ENCODE measurements around the gene ATP11A. TPM values are rescaled to one million over a fixed set of nuclear protein-coding genes. Genes with fewer than 3 reads are reported as not detected.

ATP11A gene
- total RNA-seq, 1 experiment from 2014 or later: 4.5 TPM

DNA sequence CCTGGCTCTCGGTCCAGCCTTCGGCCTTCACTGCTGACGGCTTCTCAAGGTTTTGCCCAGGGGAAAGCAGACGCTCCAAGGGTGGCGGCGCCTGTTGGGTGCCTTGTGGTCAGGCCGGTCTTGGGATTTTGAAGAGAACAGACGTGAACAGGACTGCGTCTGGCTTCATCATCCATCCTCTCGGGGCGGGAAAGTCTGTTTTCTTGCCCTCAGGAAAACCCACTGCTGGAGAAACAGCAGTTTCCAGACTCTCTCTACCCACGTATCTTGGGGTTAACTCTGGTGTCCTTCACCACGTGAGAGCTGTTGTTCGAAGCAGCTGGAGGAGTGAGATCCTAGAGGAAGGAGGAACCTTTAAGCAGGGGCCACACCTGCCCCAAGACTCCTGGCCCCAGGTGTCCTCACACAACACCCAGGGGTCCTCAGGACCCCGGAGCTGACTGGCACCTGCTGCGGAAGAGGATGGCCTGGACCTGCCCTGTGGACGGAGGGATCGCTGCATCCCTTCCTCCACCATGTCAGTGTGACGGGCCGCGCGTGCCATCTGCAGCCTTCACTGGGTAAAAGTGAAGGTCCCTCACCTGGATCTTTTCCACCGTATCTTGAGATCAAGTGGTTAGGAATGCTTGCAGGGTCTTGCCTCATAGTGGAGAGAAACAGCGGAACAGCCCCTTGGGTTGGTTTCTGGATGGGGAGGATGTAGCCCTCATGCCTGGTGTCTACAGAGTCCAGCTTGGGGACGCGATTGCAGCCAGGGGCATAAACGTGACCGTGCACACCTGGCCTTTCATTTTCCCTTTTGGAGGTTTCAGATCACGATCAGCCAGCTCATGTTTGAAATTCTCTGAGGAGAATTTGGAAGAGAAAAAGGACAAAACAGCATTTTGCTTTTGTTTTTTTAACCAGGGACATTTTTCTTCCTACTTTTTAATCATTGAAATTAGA lies 209.7 kb downstream of the ATP11A start:
- DNase-seq (ENCODE audit: low spot score): peak; percentile 18
- in situ Hi-C loops (cut with HindIII; ENCODE audit: low sequenced_read_pairs): no loop called here

DNA sequence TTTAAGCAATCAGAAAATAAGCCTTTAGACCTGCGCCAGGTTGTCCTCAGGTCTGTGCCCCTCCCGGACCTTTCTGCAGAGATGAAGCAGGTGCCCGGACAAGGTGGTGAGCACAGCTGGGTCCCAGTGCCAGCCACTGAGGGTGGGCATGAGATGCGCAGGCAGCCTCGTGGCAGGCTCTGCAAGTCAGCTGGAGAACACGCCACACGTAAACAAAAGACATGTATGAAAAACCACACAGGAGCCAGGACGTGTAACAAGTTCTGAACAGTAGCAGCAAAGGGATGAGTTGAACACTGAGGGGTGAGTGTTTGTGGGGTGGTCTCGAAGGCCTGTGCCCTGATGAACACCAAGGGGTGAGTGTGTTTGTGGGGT lies 210.4 kb downstream of the ATP11A start:
- in situ Hi-C loops (cut with HindIII; ENCODE audit: low sequenced_read_pairs): no loop called here

GRCh38 chr13:112900691-112901091 lies 210.9 kb downstream of the ATP11A start:
- in situ Hi-C loops (cut with HindIII; ENCODE audit: low sequenced_read_pairs): no loop called here

More for the DNA sequence above, 210.4 kb downstream of the ATP11A start:
- no peak for DNase-seq (ENCODE audit: low spot score)

GRCh38 chr13:112902101-112902651 lies 212.3 kb downstream of the ATP11A start:
- peak; percentile 66 for DNase-seq (ENCODE audit: low spot score)
- in situ Hi-C loops (cut with HindIII; ENCODE audit: low sequenced_read_pairs): no loop called here

More at GRCh38 chr13:112900691-112901091, 210.9 kb downstream of the ATP11A start:
- DNase-seq (ENCODE audit: low spot score): no peak

- DNase-seq (ENCODE audit: low spot score): no peak
- in situ Hi-C loops (cut with HindIII; ENCODE audit: low sequenced_read_pairs): no loop called here
These were observed 212.8 kb downstream of the ATP11A start for GRCh38 chr13:112902669-112903068.

GRCh38 chr13:112903071-112903577 lies 213.3 kb downstream of the ATP11A start:
- in situ Hi-C loops (cut with HindIII; ENCODE audit: low sequenced_read_pairs): no loop called here

DNA sequence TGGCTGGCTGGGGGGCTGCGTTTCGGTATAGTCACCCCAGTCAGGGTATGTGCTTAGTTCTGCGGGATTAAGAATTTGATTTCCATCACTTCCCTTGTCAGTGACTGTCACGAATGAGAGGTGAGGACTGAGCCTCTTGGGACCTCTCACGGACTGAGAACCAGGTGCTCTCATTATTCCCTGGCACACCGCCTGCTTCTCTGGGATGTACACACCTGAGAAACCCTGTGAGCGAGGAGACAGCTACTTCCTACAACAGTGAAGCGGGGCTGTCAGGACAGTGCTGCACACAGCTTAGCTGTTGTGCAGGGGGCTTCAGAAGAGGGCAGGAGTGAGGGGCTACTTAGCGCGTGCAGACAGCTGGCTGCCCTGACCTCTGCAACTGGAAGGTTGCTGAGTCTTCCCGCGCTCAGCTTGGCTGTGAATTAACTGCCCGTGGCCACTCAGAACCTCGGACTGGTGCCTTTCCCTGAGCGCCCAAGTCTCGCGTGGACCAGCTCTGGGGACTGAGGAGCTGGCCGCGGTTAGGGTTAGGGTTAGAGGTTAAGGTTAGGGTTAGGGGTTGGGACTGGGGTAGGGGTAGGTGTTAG lies 213.9 kb downstream of the ATP11A start:
- in situ Hi-C loops (cut with HindIII; ENCODE audit: low sequenced_read_pairs): no loop called here
- DNase-seq (ENCODE audit: low spot score): peak; percentile 55

More at GRCh38 chr13:112903071-112903577, 213.3 kb downstream of the ATP11A start:
- DNase-seq (ENCODE audit: low spot score): peak; percentile 67

GRCh38 chr13:112904436-112904960 lies 214.7 kb downstream of the ATP11A start:
- in situ Hi-C loops (cut with HindIII; ENCODE audit: low sequenced_read_pairs): no loop called here
- DNase-seq (ENCODE audit: low spot score): peak; percentile 56

DNA sequence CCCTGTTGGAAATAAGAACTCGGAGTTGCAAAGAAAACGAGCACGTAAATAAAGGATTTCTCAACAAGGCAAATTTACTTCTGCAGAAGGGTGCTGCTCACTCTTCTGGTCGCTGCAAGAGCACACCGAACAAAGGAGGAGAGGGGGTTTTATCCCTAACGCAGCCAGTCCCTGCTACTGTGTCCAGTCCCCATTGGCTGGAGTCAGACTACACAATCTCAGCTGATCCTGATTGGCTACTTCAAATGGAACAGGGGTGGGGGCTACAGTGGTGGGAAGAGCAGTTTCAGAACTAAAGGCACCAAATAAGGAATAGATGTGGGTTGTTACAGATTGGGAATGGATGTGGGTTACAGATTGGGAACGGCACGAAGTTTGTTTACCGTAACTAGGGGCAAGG lies 215.2 kb downstream of the ATP11A start:
- peak; percentile 26 for DNase-seq (ENCODE audit: low spot score)
- in situ Hi-C loops (cut with HindIII; ENCODE audit: low sequenced_read_pairs): no loop called here

GRCh38 chr13:112905619-112905989 lies 215.8 kb downstream of the ATP11A start:
- in situ Hi-C loops (cut with HindIII; ENCODE audit: low sequenced_read_pairs): no loop called here

GRCh38 chr13:112905990-112906641 lies 216.3 kb downstream of the ATP11A start:
- DNase-seq (ENCODE audit: low spot score): peak; percentile 39

More at GRCh38 chr13:112905619-112905989, 215.8 kb downstream of the ATP11A start:
- no peak for DNase-seq (ENCODE audit: low spot score)

DNA sequence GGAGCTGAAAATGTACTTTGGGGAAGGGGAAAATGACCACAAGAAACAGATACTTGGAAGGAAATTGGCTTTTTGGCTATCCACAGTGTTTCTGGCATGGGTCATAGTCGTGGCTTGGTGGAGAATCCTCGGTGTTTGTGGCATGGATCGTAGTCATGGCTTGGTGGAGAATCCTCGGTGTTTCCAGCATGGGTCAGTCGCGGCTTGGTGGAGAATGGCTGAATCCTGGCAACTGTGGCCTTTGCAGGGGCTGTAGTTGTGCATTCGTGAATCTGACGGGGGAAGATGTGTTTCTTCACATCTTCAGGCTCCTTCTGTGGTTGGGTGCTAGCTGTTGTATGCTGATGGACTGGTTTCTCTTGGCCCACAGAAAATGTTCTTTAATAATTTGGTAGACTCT lies 217.4 kb downstream of the ATP11A start:
- peak; percentile 56 for DNase-seq (ENCODE audit: low spot score)
- in situ Hi-C loops (cut with HindIII; ENCODE audit: low sequenced_read_pairs): no loop called here

More at GRCh38 chr13:112905990-112906641, 216.3 kb downstream of the ATP11A start:
- in situ Hi-C loops (cut with HindIII; ENCODE audit: low sequenced_read_pairs): no loop called here

DNA sequence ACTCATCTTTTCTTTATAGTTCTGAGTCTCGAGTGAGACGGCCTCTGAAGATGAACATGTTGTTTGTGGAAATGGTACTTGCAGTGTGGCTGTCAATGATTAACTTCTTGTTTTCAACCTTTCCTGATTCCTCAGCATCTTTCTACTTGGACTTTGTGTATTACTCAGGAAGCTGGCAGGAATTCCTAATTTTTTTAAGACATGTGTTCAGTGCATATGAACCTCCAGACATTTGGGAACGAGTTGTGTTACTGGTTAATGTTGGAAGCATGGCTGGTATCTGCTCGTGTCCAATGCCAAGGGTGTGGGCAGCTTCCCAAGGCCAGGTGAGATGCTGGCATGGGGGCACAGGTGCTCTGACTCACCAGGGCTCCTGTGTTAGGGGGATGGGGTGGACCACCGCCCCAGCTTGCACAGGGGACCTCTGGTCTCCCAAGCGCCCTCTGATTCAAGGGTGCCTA lies 218.1 kb downstream of the ATP11A start:
- in situ Hi-C loops (cut with HindIII; ENCODE audit: low sequenced_read_pairs): no loop called here
- DNase-seq (ENCODE audit: low spot score): peak; percentile 68

- peak; percentile 49 for DNase-seq (ENCODE audit: low spot score)
- in situ Hi-C loops (cut with HindIII; ENCODE audit: low sequenced_read_pairs): no loop called here
These were observed 218.5 kb downstream of the ATP11A start for GRCh38 chr13:112908342-112908741.

- in situ Hi-C loops (cut with HindIII; ENCODE audit: low sequenced_read_pairs): no loop called here
- DNase-seq (ENCODE audit: low spot score): no peak
These were observed 220.2 kb downstream of the ATP11A start for GRCh38 chr13:112910016-112910415.

DNA sequence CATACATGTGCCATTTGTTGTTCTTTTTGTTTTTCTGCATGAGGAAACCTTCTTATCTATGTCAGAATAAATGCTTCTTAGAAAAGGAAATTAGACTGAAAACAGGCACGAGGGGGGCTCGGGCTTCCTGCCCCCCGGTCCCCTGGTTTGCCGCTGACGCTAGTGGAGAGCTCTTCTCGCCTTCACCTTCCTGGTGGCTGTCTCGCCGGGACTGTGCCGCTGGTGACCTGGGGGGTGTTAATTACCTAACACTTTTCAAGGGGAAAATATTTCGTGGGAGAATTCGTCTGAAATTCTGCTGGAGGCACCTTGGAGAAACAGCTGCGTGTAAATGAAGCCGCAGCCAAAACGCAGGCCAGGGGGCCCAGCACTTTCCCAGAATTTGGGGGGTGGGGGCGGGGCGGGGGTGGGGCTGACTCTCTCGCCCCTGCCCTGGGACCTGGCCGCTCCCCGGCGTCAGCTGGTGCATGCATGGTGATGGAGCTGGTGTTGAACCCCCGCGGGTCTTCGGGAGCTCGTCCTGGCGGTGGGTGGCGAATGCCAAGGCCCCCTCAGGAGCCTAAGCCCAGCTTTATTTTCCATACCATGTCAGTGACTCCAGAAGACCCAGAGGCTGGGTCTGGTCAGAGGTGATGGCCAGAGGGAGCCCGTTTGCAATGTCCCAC lies 220.9 kb downstream of the ATP11A start:
- in situ Hi-C loops (cut with HindIII; ENCODE audit: low sequenced_read_pairs): no loop called here
- DNase-seq (ENCODE audit: low spot score): no peak

DNA sequence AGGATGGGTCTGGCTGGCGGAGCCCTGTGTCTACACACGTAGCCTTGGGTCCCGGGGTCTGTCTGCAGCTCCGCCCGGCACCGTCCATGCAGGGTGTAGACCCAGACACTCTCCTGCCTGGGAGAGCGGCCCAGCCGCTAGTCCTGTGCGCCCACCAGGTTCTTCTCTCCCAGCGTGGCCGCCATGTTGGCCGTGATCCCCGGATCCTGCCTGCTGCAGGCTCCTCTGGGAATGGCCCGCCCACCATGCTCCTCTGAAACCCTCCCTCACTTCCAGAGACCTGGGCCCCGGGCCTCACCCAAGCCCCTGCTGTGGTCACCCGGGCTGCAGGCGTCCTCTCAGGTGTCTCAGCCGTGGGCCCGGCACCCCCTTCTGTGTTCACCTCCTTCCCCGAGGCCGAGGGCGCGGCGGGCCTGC lies 221.5 kb downstream of the ATP11A start:
- DNase-seq (ENCODE audit: low spot score): no peak
- in situ Hi-C loops (cut with HindIII; ENCODE audit: low sequenced_read_pairs): no loop called here

DNA sequence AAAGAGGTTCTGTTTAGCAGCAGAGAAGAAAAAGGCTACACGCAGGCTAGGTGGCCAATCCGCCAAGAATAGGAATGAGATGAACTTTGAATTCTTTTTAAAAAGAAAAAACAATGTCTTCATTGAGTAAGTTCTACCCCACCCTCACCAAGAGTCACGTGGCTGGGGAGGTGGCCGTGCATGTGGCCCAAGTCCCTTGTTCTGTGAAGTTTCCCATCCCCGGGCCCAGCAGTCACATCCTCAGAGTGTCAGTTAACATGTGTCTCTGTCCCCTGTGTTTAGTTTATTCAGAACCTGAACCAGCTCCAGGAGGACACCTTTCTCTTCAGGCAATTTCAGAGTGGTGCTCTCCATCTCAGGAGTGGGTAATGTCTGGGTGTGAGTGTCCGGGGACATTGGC lies 222.0 kb downstream of the ATP11A start:
- DNase-seq (ENCODE audit: low spot score): no peak
- in situ Hi-C loops (cut with HindIII; ENCODE audit: low sequenced_read_pairs): no loop called here

All from G401 (cell line).